GM13976 (cell line): ENCODE data around the gene VPS8.

Source experiments
- DNase-seq: peaks from one replicate; pipeline ENCODE4 v3.0.0; 2012; ENCODE audit warnings: low spot score
- CTCF ChIP-seq: IDR thresholded peaks from 2 replicates; pipeline ENCODE4 v1.5.1; 2012; ENCODE audit warnings: borderline replicate concordance, mild to moderate bottlenecking; ENCODE audit not compliant: insufficient read depth; ENCODE audit errors: extremely low read depth, missing control alignments, control extremely low read depth
- in situ Hi-C: fragments of 300-500 bp; cut with MboI; formaldehyde crosslinking; loops from one replicate; pipeline ENCODE4 v1.12.0; 2022; ENCODE audit warnings: low sequenced_read_pairs, mixed read lengths, inconsistent platforms; ENCODE audit not compliant: unreplicated experiment

Gene VPS8

GRCh38 chr3:185049710-185050109 is 237.7 kb downstream of the VPS8 start:
- DNase-seq = no peak
- TF ChIP-seq CTCF = no peak
- in situ Hi-C loops = no loop called here

- no peak for TF ChIP-seq CTCF
- in situ Hi-C loops = no loop called here
- no peak for DNase-seq
Observed at GRCh38 chr3:185051801-185052200, 239.8 kb downstream of the VPS8 start.

- in situ Hi-C loops = no loop called here
- no peak for TF ChIP-seq CTCF
- no peak for DNase-seq
Observed at GRCh38 chr3:185052631-185053030, 240.7 kb downstream of the VPS8 start.

- no peak for DNase-seq
- in situ Hi-C loops = no loop called here
Observed at GRCh38 chr3:185056908-185057307, 244.9 kb downstream of the VPS8 start.

GRCh38 chr3:185057829-185058228 is 245.9 kb downstream of the VPS8 start:
- TF ChIP-seq CTCF = no peak
- in situ Hi-C loops = no loop called here

More at GRCh38 chr3:185056908-185057307, 244.9 kb downstream of the VPS8 start:
- TF ChIP-seq CTCF = no peak

GRCh38 chr3:185058796-185059195 is 246.8 kb downstream of the VPS8 start:
- TF ChIP-seq CTCF = no peak
- DNase-seq = no peak
- in situ Hi-C loops = no loop called here

More at GRCh38 chr3:185057829-185058228, 245.9 kb downstream of the VPS8 start:
- no peak for DNase-seq

- no peak for TF ChIP-seq CTCF
- DNase-seq = no peak
- in situ Hi-C loops = no loop called here
Observed at GRCh38 chr3:185059766-185060165, 247.8 kb downstream of the VPS8 start.
